Stomach (tissue), 9 donors: ENCODE data around the gene NUMB. TPM values are rescaled to one million over a fixed set of nuclear protein-coding genes. Genes with fewer than 3 reads are reported as not detected.
"Not testable (repeated sequence)": the region's sequence is repeated elsewhere in the genome, so short reads cannot be mapped to it uniquely, and the experiment has no call there.

Experiments used
- DNase-seq, 2 donors: peaks; one replicate each; pipeline versions ENCODE4 v3.0.0 to v3.0.0-alpha.2; 2013 to 2019
- H3K27ac ChIP-seq, 5 donors: fragments of 200-600 bp in 4 of 5; sonication (generic) in 4 of 5; one replicate each; pipeline ENCODE4 v1.5.1; 2013 to 2019; ENCODE audit warnings: mild to moderate bottlenecking in 1 of 5, moderate library complexity in 1 of 5
- H3K27me3 ChIP-seq, 3 donors: fragments of 200-600 bp; sonication (generic); one replicate each; pipeline ENCODE4 v1.5.1; 2017 to 2019; ENCODE audit warnings: mixed run types in 1 of 3
- H3K36me3 ChIP-seq, 4 donors: fragments of 200-600 bp; sonication (generic); 1 replicate in 3 of 4; 2 replicates in 1 of 4; pipeline ENCODE4 v1.5.1; 2016 to 2019
- H3K4me1 ChIP-seq, 4 donors: fragments of 200-600 bp; sonication (generic); one replicate each; pipeline ENCODE4 v1.5.1; 2016 to 2019
- H3K4me3 ChIP-seq, 4 donors: fragments of 200-600 bp; sonication (generic) in 3 of 4; one replicate each; pipeline ENCODE4 v1.5.1; 2016 to 2019; ENCODE audit warnings: mild to moderate bottlenecking in 1 of 4
- H3K9me3 ChIP-seq, 4 donors: fragments of 200-600 bp; sonication (generic); one replicate each; pipeline ENCODE4 v1.5.1; 2016 to 2019
- CTCF ChIP-seq, 7 experiments: fragments of 450-650 bp in 4 of 7; fragments of 200-600 bp in 3 of 7; sonication (generic) in 3 of 7; IDR thresholded peaks; one replicate each; pipeline ENCODE4 v1.5.1; 2016 to 2019; ENCODE audit warnings: antibody characterized with exemption in 7 of 7, control low read depth in 2 of 7, mild to moderate bottlenecking in 1 of 7
- EP300 ChIP-seq: sonication (generic); formaldehyde crosslinking; IDR thresholded peaks from one replicate; pipeline ENCODE4 v1.6.1; 2017; ENCODE audit warnings: antibody characterized with exemption
- POLR2A ChIP-seq, 4 donors: fragments of 450-650 bp; IDR thresholded peaks; one replicate each; pipeline ENCODE4 v1.6.1; 2016; ENCODE audit warnings: antibody characterized with exemption in 4 of 4, control low read depth in 2 of 4, mild to moderate bottlenecking in 1 of 4, moderate library complexity in 1 of 4
- POLR2AphosphoS5 ChIP-seq, 3 donors: sonication (generic); formaldehyde crosslinking; IDR thresholded peaks; one replicate each; pipeline ENCODE4 v1.6.1; 2016; ENCODE audit warnings: antibody characterized with exemption in 3 of 3
- WGBS, 5 donors: extraction: QIAGEN DNeasy Blood & Tissue Kit in 3 of 5; methylation state at CpG; one replicate each; pipeline versions ENCODE4 v1.1.5 to v1.1.7; 2013 to 2018; 5-methylcytosine and 5-hydroxymethylcytosine counted together
- intact Hi-C: fragments of 100-400 bp; cut with DNase I; formaldehyde crosslinking; loops from one replicate; pipeline ENCODE4 v1.15.1; 2023; ENCODE audit warnings: low total_unique reads
- polyA plus RNA-seq, 3 donors: library from polyadenylated mRNA; stranded (reverse); fragments of 200-250 nt; gene quantifications; one replicate each; pipeline ENCODE4 v1.2.3, GENCODE V29; 2013
- total RNA-seq, 5 donors: library from RNA; depleted of rRNA; stranded (reverse); fragments of >200 nt; gene quantifications; one replicate each; pipeline versions ENCODE4 v1.1.0 to v1.2.3, GENCODE V29; 2014 to 2016
- donor health status: healthy with polysubstance abuse.
- donor health status: Bipolar disorder and iron deficiency.
- donor health status: healthy.

The NUMB gene
- total and polyA plus RNA-seq, 8 donors: 26.4 to 135 (median 50.0) TPM

GRCh38 chr14:73394317-73394716 is 64.0 kb downstream of the NUMB start:
- H3K27me3 ChIP-seq: no peaks in the 10 kb centered on the region
- H3K36me3 ChIP-seq: peaks cover 0 to 16% (median 0%) of the 10 kb centered on the region in 4 donors
- H3K9me3 ChIP-seq: no peaks in the 10 kb centered on the region
- no peak overlapping the region for H3K27ac ChIP-seq
- no peak for DNase-seq
- intact Hi-C loops: no loop called here
- TF ChIP-seq POLR2AphosphoS5 (IDR thresholded peaks at IDR 0.05) (no peak), EP300 (no peak), POLR2A (IDR thresholded peaks at IDR 0.05) (no peak), CTCF (IDR thresholded peaks at IDR 0.05) (no peak)
- H3K4me3 ChIP-seq: no peak overlapping the region
- WGBS, 5 donors: 66 to 84% (median 75%) methylated on average over 1 of the region's 1 CpG
- H3K4me1 ChIP-seq: peaks cover 0 to 29% (median 16%) of the 10 kb centered on the region in 4 donors

GRCh38 chr14:73393375-73393774 is 65.0 kb downstream of the NUMB start:
- TF ChIP-seq EP300: no peak
- no peak for TF ChIP-seq POLR2AphosphoS5 (IDR thresholded peaks at IDR 0.05)
- no peak for TF ChIP-seq POLR2A (IDR thresholded peaks at IDR 0.05)
- TF ChIP-seq CTCF (IDR thresholded peaks at IDR 0.05): no peak
- Histone ChIP-seq H3K27me3 (no peaks in the 10 kb centered on the region), H3K4me1 (peaks cover 0 to 29% (median 16%) of the 10 kb centered on the region in 4 donors), H3K36me3 (peaks cover 0 to 9% (median 0%) of the 10 kb centered on the region in 4 donors), H3K9me3 (no peaks in the 10 kb centered on the region), H3K4me3 (no peak overlapping the region), H3K27ac (no peak overlapping the region)
- DNase-seq: no peak
- intact Hi-C loops: no loop called here

- Histone ChIP-seq H3K36me3 (peaks cover 0 to 9% (median 0%) of the 10 kb centered on the region in 4 donors), H3K4me1 (peaks cover 0 to 24% (median 14%) of the 10 kb centered on the region in 4 donors), H3K27ac (no peak overlapping the region), H3K9me3 (no peaks in the 10 kb centered on the region), H3K27me3 (no peaks in the 10 kb centered on the region), H3K4me3 (no peak overlapping the region)
- 82 to 89% (median 88%) methylated on average over 4 of the region's 4 CpGs for WGBS, 5 donors
- TF ChIP-seq CTCF (IDR thresholded peaks at IDR 0.05): no peak
- TF ChIP-seq POLR2A (IDR thresholded peaks at IDR 0.05): no peak
- TF ChIP-seq POLR2AphosphoS5 (IDR thresholded peaks at IDR 0.05): no peak
- TF ChIP-seq EP300: no peak
- intact Hi-C loops: no loop called here
- DNase-seq: no peak
These were observed 65.8 kb downstream of the NUMB start for GRCh38 chr14:73392329-73393257.

GRCh38 chr14:73387860-73388259 is 70.5 kb downstream of the NUMB start:
- DNase-seq, intact Hi-C loops: not testable (repeated sequence)
- 96 to 100% (median 98%) methylated on average over 1 to 3 of the region's 3 CpGs for WGBS, 5 donors

GRCh38 chr14:73386342-73386741 is 72.0 kb downstream of the NUMB start:
- TF ChIP-seq EP300: no peak
- TF ChIP-seq POLR2AphosphoS5 (IDR thresholded peaks at IDR 0.05): no peak
- no peak for TF ChIP-seq POLR2A (IDR thresholded peaks at IDR 0.05)
- TF ChIP-seq CTCF (IDR thresholded peaks at IDR 0.05): no peak
- Histone ChIP-seq H3K27me3 (no peaks in the 10 kb centered on the region), H3K4me3 (no peak overlapping the region), H3K27ac (no peak overlapping the region), H3K9me3 (peaks cover 0 to 21% (median 12%) of the 10 kb centered on the region in 4 donors), H3K36me3 (peaks cover 0 to 21% (median 10%) of the 10 kb centered on the region in 4 donors), H3K4me1 (peaks cover 0 to 5% (median 0%) of the 10 kb centered on the region in 4 donors)
- intact Hi-C loops: no loop called here
- no peak for DNase-seq
- 45 to 62% (median 49%) methylated on average over 3 of the region's 3 CpGs for WGBS, 5 donors

More at GRCh38 chr14:73387860-73388259, 70.5 kb downstream of the NUMB start:
- not testable (repeated sequence) for H3K4me3 ChIP-seq, H3K4me1 ChIP-seq, H3K27ac ChIP-seq, H3K27me3 ChIP-seq
- peaks cover 0 to 18% (median 12%) of the 10 kb centered on the region in 4 donors for H3K9me3 ChIP-seq
- peaks cover 0 to 20% (median 12%) of the 10 kb centered on the region in 4 donors for H3K36me3 ChIP-seq

GRCh38 chr14:73385021-73385420 is 73.3 kb downstream of the NUMB start:
- H3K27ac ChIP-seq, H3K27me3 ChIP-seq, DNase-seq, H3K4me1 ChIP-seq, intact Hi-C loops, H3K4me3 ChIP-seq: not testable (repeated sequence)
- peaks cover 0 to 21% (median 10%) of the 10 kb centered on the region in 4 donors for H3K36me3 ChIP-seq
- H3K9me3 ChIP-seq: peaks cover 0 to 21% (median 12%) of the 10 kb centered on the region in 4 donors
- 94 to 100% (median 100%) methylated on average over 3 to 4 of the region's 4 CpGs for WGBS, 5 donors
